Activated naive CD4-positive, alpha-beta T cell treated with anti-CD3 and anti-CD28 coated beads, Interleukin-2, amount 50 U/mL, for 16 hours (primary cell): ENCODE results near the gene ANKRD65.
"Not testable (repeated sequence)": the region's sequence is repeated elsewhere in the genome, so short reads cannot be mapped to it uniquely, and the experiment has no call there.

Experiments used
- DNase-seq: peaks from one replicate; pipeline ENCODE4 v3.0.0-alpha.2; 2020

The ANKRD65 gene

GRCh38 chr1:1412311-1412902, 8.7 kb downstream of the ANKRD65 start:
- DNase-seq: not testable (repeated sequence)

GRCh38 chr1:1411626-1412025, 9.4 kb downstream of the ANKRD65 start:
- no peak for DNase-seq

- DNase-seq: not testable (repeated sequence)
These were observed 10.8 kb downstream of the ANKRD65 start for GRCh38 chr1:1410238-1410637.

GRCh38 chr1:1407636-1408318, 13.3 kb downstream of the ANKRD65 start:
- peak; percentile 30 for DNase-seq

GRCh38 chr1:1406821-1407635, 14.0 kb downstream of the ANKRD65 start, which contains the start of gene MRPL20:
MRPL20 (minus strand) TSS chr1:1407293; CDS start chr1:1407217, 76 bp downstream.
- peak; percentile 96 for DNase-seq

- no peak for DNase-seq
These were observed 14.8 kb downstream of the ANKRD65 start for GRCh38 chr1:1406101-1406820.

- DNase-seq: no peak
These were observed 17.4 kb downstream of the ANKRD65 start for GRCh38 chr1:1403653-1404052.

- DNase-seq: not testable (repeated sequence)
These were observed 18.1 kb downstream of the ANKRD65 start for GRCh38 chr1:1402901-1403392.

GRCh38 chr1:1402072-1402900, 18.8 kb downstream of the ANKRD65 start:
- peak; percentile 53 for DNase-seq

GRCh38 chr1:1401457-1402010, 19.5 kb downstream of the ANKRD65 start:
- no peak for DNase-seq

- no peak for DNase-seq
These were observed 20.3 kb downstream of the ANKRD65 start for GRCh38 chr1:1400576-1401456.

GRCh38 chr1:1399872-1400575, 21.1 kb downstream of the ANKRD65 start:
- DNase-seq: no peak

GRCh38 chr1:1399187-1399871, 21.7 kb downstream of the ANKRD65 start, which contains the start of gene CCNL2:
CCNL2 (minus strand) TSS chr1:1399335; CDS start chr1:1399306, 29 bp downstream.
- peak; percentile 100 for DNase-seq

GRCh38 chr1:1398677-1399186, 22.3 kb downstream of the ANKRD65 start:
- no peak for DNase-seq

- DNase-seq: no peak
These were observed 23.1 kb downstream of the ANKRD65 start for GRCh38 chr1:1397839-1398523.

GRCh38 chr1:1395166-1395565, 25.9 kb downstream of the ANKRD65 start:
- DNase-seq: no peak

GRCh38 chr1:1394116-1394515, 27.0 kb downstream of the ANKRD65 start:
- no peak for DNase-seq

- no peak for DNase-seq
These were observed 27.6 kb downstream of the ANKRD65 start for GRCh38 chr1:1393428-1393827.
